Upper lobe of left lung (tissue), 4 donors: ENCODE data around the gene BABAM2.

ENCODE experiments used
- CTCF ChIP-seq, 6 experiments: fragments of 450-650 bp in 4 of 6; fragments of 200-600 bp in 2 of 6; sonication (generic) in 2 of 6; IDR thresholded peaks; one replicate each; pipeline ENCODE4 v1.5.1; 2016 to 2019; ENCODE audit warnings: antibody characterized with exemption in 6 of 6
- EP300 ChIP-seq, 4 donors: sonication (generic); formaldehyde crosslinking; IDR thresholded peaks; one replicate each; pipeline ENCODE4 v1.5.1; 2017; ENCODE audit warnings: antibody characterized with exemption in 4 of 4, control low read depth in 2 of 4

- no peak for TF ChIP-seq CTCF (IDR thresholded peaks at IDR 0.05)
- TF ChIP-seq EP300 (IDR thresholded peaks at IDR 0.05) = no peak
Measured at GRCh38 chr2:27952070-27952469, 61.5 kb downstream of the BABAM2 start.
